DOHH2 (cell line): Measurements from ENCODE around the gene SMARCD1.

Source experiments
- H3F3A ChIP-seq: fragments of 200-600 bp; sonication (generic), shearing (Covaris generic); 2 replicates; pipeline ENCODE4 v1.6.0; 2016; ENCODE audit warnings: antibody characterized with exemption, mild to moderate bottlenecking; ENCODE audit not compliant: control insufficient read depth, insufficient read depth
- H3K27ac ChIP-seq: fragments of 200-600 bp; sonication (generic); 2 replicates; pipeline ENCODE4 v1.5.1; 2014; ENCODE audit warnings: low read depth, mild to moderate bottlenecking, low read length, moderate library complexity
- H3K27me3 ChIP-seq: fragments of 200-600 bp; sonication (generic); 2 replicates; pipeline ENCODE4 v1.6.1; 2014; ENCODE audit warnings: mild to moderate bottlenecking, low read length, mixed read lengths; ENCODE audit not compliant: control insufficient read depth
- H3K36me3 ChIP-seq: fragments of 200-600 bp; sonication (generic); 2 replicates; pipeline ENCODE4 v1.6.1; 2014; ENCODE audit warnings: mild to moderate bottlenecking, low read length, moderate library complexity, mixed read lengths; ENCODE audit not compliant: control insufficient read depth
- H3K4me1 ChIP-seq: fragments of 200-600 bp; sonication (generic); 2 replicates; pipeline ENCODE4 v1.6.1; 2014; ENCODE audit warnings: mild to moderate bottlenecking, low read length, mixed read lengths; ENCODE audit not compliant: control insufficient read depth
- H3K4me2 ChIP-seq: fragments of 200-600 bp; sonication (generic); 2 replicates; pipeline ENCODE4 v1.6.0; 2014; ENCODE audit warnings: mild to moderate bottlenecking, low read length, moderate library complexity
- H3K4me3 ChIP-seq: fragments of 200-600 bp; sonication (generic); 2 replicates; pipeline ENCODE4 v1.5.1; 2014; ENCODE audit warnings: mild to moderate bottlenecking, low read length, mixed read lengths
- H3K79me2 ChIP-seq: fragments of 200-600 bp; sonication (generic); 2 replicates; pipeline ENCODE4 v1.6.1; 2014; ENCODE audit warnings: mild to moderate bottlenecking, low read length, mixed read lengths; ENCODE audit not compliant: control insufficient read depth
- H3K9me2 ChIP-seq: fragments of 200-600 bp; sonication (generic); replicated peaks from 2 replicates; pipeline ENCODE4 v1.6.1; 2014; ENCODE audit warnings: mild to moderate bottlenecking, low read length, mixed read lengths; ENCODE audit not compliant: control insufficient read depth
- H3K9me3 ChIP-seq: fragments of 200-600 bp; sonication (generic); 2 replicates; pipeline ENCODE4 v1.6.1; 2014; ENCODE audit warnings: antibody characterized with exemption, low read length, mixed read lengths; ENCODE audit not compliant: control insufficient read depth, insufficient read depth
- H4K20me1 ChIP-seq: fragments of 200-600 bp; sonication (generic); 2 replicates; pipeline ENCODE4 v1.6.0; 2014; ENCODE audit warnings: low read depth, mild to moderate bottlenecking, antibody characterized with exemption, low read length, moderate library complexity; ENCODE audit not compliant: control insufficient read depth, insufficient read depth
- CTCF ChIP-seq: fragments of 200-600 bp; sonication (generic); IDR thresholded peaks from one replicate; pipeline ENCODE4 v1.5.1; 2014; ENCODE audit warnings: antibody characterized with exemption, mild to moderate bottlenecking, low read depth, low read length; ENCODE audit not compliant: poor library complexity, severe bottlenecking
- EZH2phosphoT487 ChIP-seq: fragments of 200-600 bp; sonication (generic); IDR thresholded peaks from 2 replicates; pipeline ENCODE4 v1.6.1; 2017; ENCODE audit warnings: borderline replicate concordance, mild to moderate bottlenecking, antibody characterized with exemption, low read length, moderate library complexity, mixed read lengths

Gene SMARCD1

GRCh38 chr12:50100561-50100960, 15.4 kb downstream of the SMARCD1 start:
- Histone ChIP-seq H3K27me3 (no peaks in the 10 kb centered on the region), H3F3A (no peaks in the 10 kb centered on the region; the same call in 1 of the 2 replicates), H3K9me2 (no peaks in the 10 kb centered on the region), H3K4me3 (no peak overlapping the region), H3K27ac (no peak overlapping the region), H3K4me1 (peaks cover 4% of the 10 kb centered on the region; the same call in 1 of the 2 replicates), H3K79me2 (no peaks in the 10 kb centered on the region), H3K4me2 (no peak overlapping the region), H3K9me3 (no peaks in the 10 kb centered on the region), H4K20me1 (no peaks in the 10 kb centered on the region), H3K36me3 (peaks cover 49% of the 10 kb centered on the region)
- TF ChIP-seq EZH2phosphoT487 (no peak), CTCF (no peak)

GRCh38 chr12:50101663-50102062, 16.5 kb downstream of the SMARCD1 start:
- Histone ChIP-seq H3K4me1 (peaks cover 4% of the 10 kb centered on the region; the same call in 1 of the 2 replicates), H3K4me3 (no peak overlapping the region), H3K9me2 (no peaks in the 10 kb centered on the region), H4K20me1 (no peaks in the 10 kb centered on the region), H3K9me3 (no peaks in the 10 kb centered on the region), H3K4me2 (no peak overlapping the region), H3K36me3 (peaks cover 38% of the 10 kb centered on the region), H3K27ac (no peak overlapping the region), H3K79me2 (no peaks in the 10 kb centered on the region), H3F3A (no peaks in the 10 kb centered on the region; the same call in 1 of the 2 replicates), H3K27me3 (no peaks in the 10 kb centered on the region)
- TF ChIP-seq CTCF: no peak
- TF ChIP-seq EZH2phosphoT487: no peak

GRCh38 chr12:50102131-50102531, 17.0 kb downstream of the SMARCD1 start:
- H3K4me2 ChIP-seq: no peak overlapping the region
- H3K9me3 ChIP-seq: no peaks in the 10 kb centered on the region
- no peaks in the 10 kb centered on the region; the same call in 1 of the 2 replicates for H3F3A ChIP-seq
- TF ChIP-seq EZH2phosphoT487: no peak
- H3K4me3 ChIP-seq: no peak overlapping the region
- no peaks in the 10 kb centered on the region for H3K27me3 ChIP-seq
- H3K27ac ChIP-seq: no peak overlapping the region
- peaks cover 4% of the 10 kb centered on the region; the same call in 1 of the 2 replicates for H3K4me1 ChIP-seq
- H3K9me2 ChIP-seq: no peaks in the 10 kb centered on the region
- no peaks in the 10 kb centered on the region for H3K79me2 ChIP-seq
- H3K36me3 ChIP-seq: peaks cover 33% of the 10 kb centered on the region
- H4K20me1 ChIP-seq: no peaks in the 10 kb centered on the region

- Histone ChIP-seq H3K9me2 (no peaks in the 10 kb centered on the region), H3K4me1 (peaks cover 4% of the 10 kb centered on the region; the same call in 1 of the 2 replicates), H3K27ac (no peak overlapping the region), H3K79me2 (no peaks in the 10 kb centered on the region), H3F3A (no peaks in the 10 kb centered on the region; the same call in 1 of the 2 replicates), H3K36me3 (peaks cover 30% of the 10 kb centered on the region), H3K9me3 (no peaks in the 10 kb centered on the region), H4K20me1 (no peaks in the 10 kb centered on the region), H3K27me3 (no peaks in the 10 kb centered on the region), H3K4me3 (no peak overlapping the region), H3K4me2 (no peak overlapping the region)
- TF ChIP-seq EZH2phosphoT487: no peak
- TF ChIP-seq CTCF: no peak
Measured at GRCh38 chr12:50102646-50103309, 17.6 kb downstream of the SMARCD1 start.
